ENCODE results near the gene RSPO4.

DNA sequence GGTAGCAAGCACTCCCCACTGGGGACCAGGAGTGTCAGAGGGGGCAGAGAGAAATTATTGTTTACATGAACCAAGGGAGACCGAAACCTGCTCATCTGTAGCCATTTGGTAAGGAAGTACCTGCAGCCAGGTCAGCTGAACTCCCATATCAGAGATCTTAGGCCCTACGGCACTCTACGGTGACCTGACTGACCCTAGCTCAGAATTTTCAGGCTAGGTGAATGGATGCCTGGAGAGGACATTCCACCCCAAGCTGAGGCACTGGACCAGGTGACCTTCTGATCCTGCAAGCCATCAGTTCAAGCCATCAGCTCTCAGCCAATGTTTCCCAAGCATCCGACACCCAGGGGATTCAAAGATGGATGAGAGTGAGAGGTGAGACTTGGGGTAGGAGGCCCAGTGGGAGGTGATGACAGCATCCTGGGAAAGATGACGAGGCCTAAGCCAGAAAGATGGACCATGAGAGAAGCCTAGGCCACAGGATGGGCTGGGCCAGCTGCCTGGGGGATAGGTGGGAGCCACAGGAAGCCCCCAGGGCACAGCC, 88.7 kb downstream of the RSPO4 start:
- TF ChIP-seq, protein P1, sequence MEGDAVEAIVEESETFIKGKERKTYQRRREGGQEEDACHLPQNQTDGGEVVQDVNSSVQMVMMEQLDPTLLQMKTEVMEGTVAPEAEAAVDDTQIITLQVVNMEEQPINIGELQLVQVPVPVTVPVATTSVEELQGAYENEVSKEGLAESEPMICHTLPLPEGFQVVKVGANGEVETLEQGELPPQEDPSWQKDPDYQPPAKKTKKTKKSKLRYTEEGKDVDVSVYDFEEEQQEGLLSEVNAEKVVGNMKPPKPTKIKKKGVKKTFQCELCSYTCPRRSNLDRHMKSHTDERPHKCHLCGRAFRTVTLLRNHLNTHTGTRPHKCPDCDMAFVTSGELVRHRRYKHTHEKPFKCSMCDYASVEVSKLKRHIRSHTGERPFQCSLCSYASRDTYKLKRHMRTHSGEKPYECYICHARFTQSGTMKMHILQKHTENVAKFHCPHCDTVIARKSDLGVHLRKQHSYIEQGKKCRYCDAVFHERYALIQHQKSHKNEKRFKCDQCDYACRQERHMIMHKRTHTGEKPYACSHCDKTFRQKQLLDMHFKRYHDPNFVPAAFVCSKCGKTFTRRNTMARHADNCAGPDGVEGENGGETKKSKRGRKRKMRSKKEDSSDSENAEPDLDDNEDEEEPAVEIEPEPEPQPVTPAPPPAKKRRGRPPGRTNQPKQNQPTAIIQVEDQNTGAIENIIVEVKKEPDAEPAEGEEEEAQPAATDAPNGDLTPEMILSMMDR (IDR thresholded peaks at IDR 0.05; ENCODE audit: low read length), result no peak
- no peak for TF ChIP-seq EZH2 (optimal IDR thresholded peaks at IDR 0.05; ENCODE audit: low read depth, low read length)
- no peak for TF ChIP-seq EZH2phosphoT487 (IDR thresholded peaks at IDR 0.05; ENCODE audit: low read length)

All from MM.1S (cell line).